ENCODE results near the gene RNU1-3. TPM values are rescaled to one million over a fixed set of nuclear protein-coding genes. Genes with fewer than 3 reads are reported as not detected.
"Not testable (repeated sequence)": the region's sequence is repeated elsewhere in the genome, so short reads cannot be mapped to it uniquely, and the experiment has no call there.

RNU1-3 gene
- total and polyA plus RNA-seq, 2 experiments from 2014 or later: not detected

GRCh38 chr1:16631248-16632043, 35.3 kb downstream of the RNU1-3 start:
- Histone ChIP-seq H3K4me3 (no peak overlapping the region), H3K27me3 (replicated peaks; ENCODE audit: insufficient read depth) (no peaks in the 10 kb centered on the region), H4K20me1 (ENCODE audit: insufficient read depth) (no peaks in the 10 kb centered on the region), H2AFZ (no peak overlapping the region), H3K79me2 (ENCODE audit: insufficient read depth) (peaks cover 12% of the 10 kb centered on the region), H3K9me2 (ENCODE audit: insufficient read depth) (no peaks in the 10 kb centered on the region), H3K9me3 (ENCODE audit: low read depth) (no peaks in the 10 kb centered on the region), H3K36me3 (ENCODE audit: low read depth) (no peaks in the 10 kb centered on the region), H3K4me2 (ENCODE audit: unreplicated experiment) (no peak overlapping the region), H3F3A (ENCODE audit: insufficient read depth) (no peaks in the 10 kb centered on the region), H3K4me1 (ENCODE audit: insufficient read depth) (no peaks in the 10 kb centered on the region), H3K27ac (no peak overlapping the region), H3K9ac (no peak overlapping the region)
- TF ChIP-seq EZH2 (IDR thresholded peaks at IDR 0.05; ENCODE audit: insufficient read depth, poor library complexity, severe bottlenecking): no peak
- no peak for TF ChIP-seq EZH2phosphoT487 (IDR thresholded peaks at IDR 0.05; ENCODE audit: insufficient read depth, low read depth)
- no peak for DNase-seq
- WGBS, 2 experiments (ENCODE audit: low coverage in 1 of 2, low lambda C conversion rate in 2 of 2, missing lambda C conversion rate in 2 of 2): 90 to 91% methylated on average over 20 of the region's 20 CpGs
- in situ Hi-C loops (cut with MboI): no loop called here

GRCh38 chr1:16630661-16631247, 36.0 kb downstream of the RNU1-3 start:
- Histone ChIP-seq H3K4me2 (ENCODE audit: unreplicated experiment) (no peak overlapping the region), H3K4me3 (no peak overlapping the region), H3K36me3 (ENCODE audit: low read depth) (no peaks in the 10 kb centered on the region), H3K9me2 (ENCODE audit: insufficient read depth) (no peaks in the 10 kb centered on the region), H3K9me3 (ENCODE audit: low read depth) (no peaks in the 10 kb centered on the region), H3K27ac (no peak overlapping the region), H3F3A (ENCODE audit: insufficient read depth) (no peaks in the 10 kb centered on the region), H2AFZ (no peak overlapping the region), H3K9ac (no peak overlapping the region), H3K4me1 (ENCODE audit: insufficient read depth) (no peaks in the 10 kb centered on the region), H4K20me1 (ENCODE audit: insufficient read depth) (no peaks in the 10 kb centered on the region), H3K27me3 (replicated peaks; ENCODE audit: insufficient read depth) (no peaks in the 10 kb centered on the region), H3K79me2 (ENCODE audit: insufficient read depth) (peaks cover 5% of the 10 kb centered on the region; the same call in 1 of the 2 replicates)
- DNase-seq: no peak
- in situ Hi-C loops (cut with MboI): no loop called here
- TF ChIP-seq EZH2 (IDR thresholded peaks at IDR 0.05; ENCODE audit: insufficient read depth, poor library complexity, severe bottlenecking): no peak
- TF ChIP-seq EZH2phosphoT487 (IDR thresholded peaks at IDR 0.05; ENCODE audit: insufficient read depth, low read depth): no peak
- WGBS, 2 experiments (ENCODE audit: low coverage in 1 of 2, low lambda C conversion rate in 2 of 2, missing lambda C conversion rate in 2 of 2): 94 to 95% methylated on average over 36 of the region's 36 CpGs

- H3K9me2 ChIP-seq (ENCODE audit: insufficient read depth); H3K4me1 ChIP-seq (ENCODE audit: insufficient read depth); DNase-seq; H3K4me3 ChIP-seq; H3K9ac ChIP-seq; in situ Hi-C loops (cut with MboI); H3K9me3 ChIP-seq (ENCODE audit: low read depth); H3K27ac ChIP-seq; H3K27me3 ChIP-seq (replicated peaks; ENCODE audit: insufficient read depth); H3K36me3 ChIP-seq (ENCODE audit: low read depth); H3K4me2 ChIP-seq (ENCODE audit: unreplicated experiment); H3K79me2 ChIP-seq (ENCODE audit: insufficient read depth); H2AFZ ChIP-seq; H3F3A ChIP-seq (ENCODE audit: insufficient read depth); H4K20me1 ChIP-seq (ENCODE audit: insufficient read depth): not testable (repeated sequence)
- 95% methylated on average over 21 of the region's 21 CpGs for WGBS, 2 experiments (ENCODE audit: low coverage in 1 of 2, low lambda C conversion rate in 2 of 2, missing lambda C conversion rate in 2 of 2)
These were observed 36.7 kb downstream of the RNU1-3 start for GRCh38 chr1:16629916-16630530.

GRCh38 chr1:16628361-16629111, 38.2 kb downstream of the RNU1-3 start:
- no peak overlapping the region for H2AFZ ChIP-seq
- no peaks in the 10 kb centered on the region for H4K20me1 ChIP-seq (ENCODE audit: insufficient read depth)
- no peak overlapping the region for H3K4me2 ChIP-seq (ENCODE audit: unreplicated experiment)
- no peak overlapping the region for H3K9ac ChIP-seq
- H3K9me2 ChIP-seq (ENCODE audit: insufficient read depth): no peaks in the 10 kb centered on the region
- 91 to 92% methylated on average over 19 of the region's 19 CpGs for WGBS, 2 experiments (ENCODE audit: low coverage in 1 of 2, low lambda C conversion rate in 2 of 2, missing lambda C conversion rate in 2 of 2)
- TF ChIP-seq EZH2 (IDR thresholded peaks at IDR 0.05; ENCODE audit: insufficient read depth, poor library complexity, severe bottlenecking): no peak
- no peak for TF ChIP-seq EZH2phosphoT487 (IDR thresholded peaks at IDR 0.05; ENCODE audit: insufficient read depth, low read depth)
- H3K79me2 ChIP-seq (ENCODE audit: insufficient read depth): no peaks in the 10 kb centered on the region
- H3K9me3 ChIP-seq (ENCODE audit: low read depth): no peaks in the 10 kb centered on the region
- H3K36me3 ChIP-seq (ENCODE audit: low read depth): no peaks in the 10 kb centered on the region
- no peaks in the 10 kb centered on the region for H3F3A ChIP-seq (ENCODE audit: insufficient read depth)
- H3K27ac ChIP-seq: no peak overlapping the region
- DNase-seq: no peak
- H3K4me3 ChIP-seq: no peak overlapping the region
- no peaks in the 10 kb centered on the region for H3K4me1 ChIP-seq (ENCODE audit: insufficient read depth)
- in situ Hi-C loops (cut with MboI): no loop called here
- H3K27me3 ChIP-seq (replicated peaks; ENCODE audit: insufficient read depth): no peaks in the 10 kb centered on the region

GRCh38 chr1:16626409-16626983, 40.3 kb downstream of the RNU1-3 start:
- DNase-seq; H3K36me3 ChIP-seq (ENCODE audit: low read depth); H3F3A ChIP-seq (ENCODE audit: insufficient read depth); H3K9me3 ChIP-seq (ENCODE audit: low read depth); H4K20me1 ChIP-seq (ENCODE audit: insufficient read depth); H3K9ac ChIP-seq; H3K27ac ChIP-seq; H3K9me2 ChIP-seq (ENCODE audit: insufficient read depth); in situ Hi-C loops (cut with MboI); H3K4me1 ChIP-seq (ENCODE audit: insufficient read depth); H3K79me2 ChIP-seq (ENCODE audit: insufficient read depth); H2AFZ ChIP-seq; H3K4me3 ChIP-seq; H3K27me3 ChIP-seq (replicated peaks; ENCODE audit: insufficient read depth); H3K4me2 ChIP-seq (ENCODE audit: unreplicated experiment): not testable (repeated sequence)
- 91% methylated on average over 15 of the region's 15 CpGs for WGBS, 2 experiments (ENCODE audit: low coverage in 1 of 2, low lambda C conversion rate in 2 of 2, missing lambda C conversion rate in 2 of 2)
